GM10248 (cell line): ENCODE data around the gene CLEC4F.

Experiments used
- CTCF ChIA-PET: fragments of 300-600 bp; sonication (Branson Sonifier 250); formaldehyde crosslinking; extraction: SDS; loops from one replicate; lab custom pipeline; 2021; ENCODE audit warnings: antibody characterized with exemption; lab: Yijun Ruan, JAX
- POLR2A ChIA-PET: fragments of 350-650 bp; sonication (Branson Sonifier 250); formaldehyde crosslinking; extraction: SDS; loops from one replicate; lab custom pipeline; 2020; ENCODE audit warnings: antibody characterized with exemption; lab: Yijun Ruan, JAX
- DNase-seq: peaks from one replicate; pipeline ENCODE4 v3.0.0; 2012; ENCODE audit errors: extremely low spot score
- CTCF ChIP-seq: IDR thresholded peaks from 2 replicates; pipeline ENCODE4 v1.5.1; 2012; ENCODE audit warnings: mild to moderate bottlenecking, low read depth; ENCODE audit errors: extremely low read depth, missing control alignments, control extremely low read depth

Gene CLEC4F

GRCh38 chr2:70820499-70820898 is at the start of gene CLEC4F:
CLEC4F (minus strand) TSS chr2:70820599; CDS start chr2:70820523, 76 bp downstream.
- POLR2A ChIA-PET, result no interaction called here
- CTCF ChIA-PET, result interaction anchor here (1.1 kb wide), 1 partner anchor 127 kb away, joined by 3 read pairs; no protein-coding TSS in a partner anchor
- DNase-seq, result no peak
- no peak for TF ChIP-seq CTCF

GRCh38 chr2:70868970-70869369 is 48.6 kb upstream of the CLEC4F start:
- ChIA-PET POLR2A (no interaction called here), CTCF (interaction anchor here (5.9 to 6.1 kb wide), 2 partner anchors 55 to 78 kb away, joined by 74 to 87 read pairs; no protein-coding TSS in a partner anchor)
- DNase-seq, result no peak
- no peak for TF ChIP-seq CTCF

- ChIA-PET CTCF (interaction anchor here (1.0 to 6.4 kb wide), 11 partner anchors 10 to 118 kb away, joined by 3 to 67 read pairs (median 6); no protein-coding TSS in a partner anchor), POLR2A (no interaction called here)
- peak; percentile 80 for DNase-seq
- peak; percentile 89 for TF ChIP-seq CTCF
Observed at GRCh38 chr2:70861777-70862625, 41.6 kb upstream of the CLEC4F start.

- CTCF ChIA-PET, result interaction anchor here (1.3 to 2.7 kb wide), 3 partner anchors 13 to 57 kb away, joined by 3 to 12 read pairs (median 6); no protein-coding TSS in a partner anchor
- POLR2A ChIA-PET, result no interaction called here
- DNase-seq, result no peak
Observed at GRCh38 chr2:70855667-70856066, 35.3 kb upstream of the CLEC4F start.

GRCh38 chr2:70854411-70854810 is 34.0 kb upstream of the CLEC4F start:
- TF ChIP-seq CTCF, result no peak
- ChIA-PET POLR2A (no interaction called here), CTCF (interaction anchor here (2.7 kb wide), 1 partner anchor 17 kb away, joined by 12 read pairs; no protein-coding TSS in a partner anchor)
- DNase-seq, result no peak

More at GRCh38 chr2:70855667-70856066, 35.3 kb upstream of the CLEC4F start:
- no peak for TF ChIP-seq CTCF

GRCh38 chr2:70852824-70853223 is 32.4 kb upstream of the CLEC4F start:
- no peak for TF ChIP-seq CTCF
- POLR2A ChIA-PET, result no interaction called here
- DNase-seq, result no peak
- CTCF ChIA-PET, result interaction anchor here (1.1 to 1.5 kb wide), 4 partner anchors 8 to 96 kb away, joined by 4 to 9 read pairs (median 5); no protein-coding TSS in a partner anchor
